WTC11 (cell line): ENCODE data around the gene FBN2.

Source experiments
- CTCF ChIP-seq: fragments of 200-600 bp; IDR thresholded peaks from 2 replicates; pipeline ENCODE4 v1.8.0; 2022; ENCODE audit warnings: antibody characterized with exemption
- USF2 ChIP-seq: sonication (generic); formaldehyde crosslinking; IDR thresholded peaks from 2 replicates; pipeline ENCODE4 v1.8.1; 2023; ENCODE audit warnings: mild to moderate bottlenecking, missing genetic modification reagents, moderate library complexity

GRCh38 chr5:128335339-128335738 is 202.7 kb downstream of the FBN2 start:
- TF ChIP-seq CTCF (no peak), USF2 (no peak)
